GM12872 (cell line): ENCODE results near the gene MCTP1.

Experiments used
- CTCF ChIP-seq: IDR thresholded peaks from 3 replicates; pipeline ENCODE4 v1.5.1; 2011; ENCODE audit warnings: low read depth, mild to moderate bottlenecking, low read length, moderate library complexity; ENCODE audit not compliant: insufficient read depth

Gene MCTP1

GRCh38 chr5:95224701-95225459, 60.0 kb downstream of the MCTP1 start:
- TF ChIP-seq CTCF = no peak

GRCh38 chr5:95223566-95224258, 61.2 kb downstream of the MCTP1 start:
- TF ChIP-seq CTCF = no peak

- TF ChIP-seq CTCF = no peak
Observed at GRCh38 chr5:95222836-95223235, 62.1 kb downstream of the MCTP1 start.

GRCh38 chr5:95221234-95221633, 63.7 kb downstream of the MCTP1 start:
- no peak for TF ChIP-seq CTCF

- no peak for TF ChIP-seq CTCF
Observed at GRCh38 chr5:95220381-95220780, 64.5 kb downstream of the MCTP1 start.

GRCh38 chr5:95219411-95219810, 65.5 kb downstream of the MCTP1 start:
- TF ChIP-seq CTCF = no peak

GRCh38 chr5:95217881-95218280, 67.0 kb downstream of the MCTP1 start:
- no peak for TF ChIP-seq CTCF
